Stimulated activated CD4-positive, alpha-beta T cell treated with anti-CD3 and anti-CD28 coated beads, Interleukin-15, amount 100 ng/mL, for 24 hours (primary cell): ENCODE data around the gene BNC2.

Experiments
- DNase-seq: peaks from one replicate; pipeline ENCODE4 v3.0.0-alpha.2; 2020

BNC2 gene

DNA sequence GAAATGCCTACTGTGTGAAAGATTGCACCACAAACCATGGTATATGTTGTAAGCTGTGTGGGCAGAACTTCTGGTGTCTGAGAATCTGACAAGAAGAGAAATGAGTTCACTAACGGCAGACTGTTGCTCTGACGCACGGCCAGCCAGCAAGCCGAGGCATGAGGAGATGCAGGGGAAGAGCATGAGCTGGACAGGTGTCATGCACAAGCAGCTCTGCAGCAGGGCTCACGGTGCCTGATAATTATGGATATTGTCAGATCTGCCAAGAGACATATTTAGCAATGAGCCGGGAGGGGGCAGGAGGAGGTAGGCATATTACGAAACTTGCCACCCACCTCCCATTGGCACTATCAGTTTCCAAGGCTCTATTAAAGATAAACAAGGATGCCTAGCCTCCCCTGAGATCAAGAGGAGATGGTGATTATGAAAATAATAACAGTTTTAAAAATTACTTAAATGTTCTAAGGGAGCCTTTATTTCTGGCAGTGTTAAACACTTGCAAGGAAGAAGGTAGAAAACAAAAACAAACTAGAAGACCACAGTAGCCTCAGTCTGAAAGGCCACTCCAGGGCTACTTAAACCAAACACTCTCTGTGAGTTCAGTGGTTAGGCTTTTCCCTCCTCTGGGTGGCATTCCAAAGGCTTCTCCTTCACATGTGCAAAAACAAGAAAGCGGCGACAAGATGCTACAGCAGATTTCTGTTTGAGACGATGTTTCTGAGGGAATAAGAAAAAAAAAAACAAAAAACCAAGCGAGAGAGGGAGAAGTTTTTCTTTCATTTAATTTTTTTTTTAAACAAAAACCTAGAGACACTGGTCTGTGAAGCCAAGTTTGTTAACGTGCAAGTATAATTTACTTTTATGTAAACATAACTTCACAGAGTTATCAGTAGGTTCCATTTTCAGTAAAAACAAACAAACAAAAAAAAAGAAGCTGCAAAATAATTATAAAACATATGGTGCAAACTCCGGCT, 339.5 kb downstream of the BNC2 start:
- DNase-seq = no peak

- DNase-seq = no peak
Observed at GRCh38 chr9:16527573-16527972, 342.9 kb downstream of the BNC2 start.

GRCh38 chr9:16526380-16526779, 344.1 kb downstream of the BNC2 start:
- no peak for DNase-seq

DNA sequence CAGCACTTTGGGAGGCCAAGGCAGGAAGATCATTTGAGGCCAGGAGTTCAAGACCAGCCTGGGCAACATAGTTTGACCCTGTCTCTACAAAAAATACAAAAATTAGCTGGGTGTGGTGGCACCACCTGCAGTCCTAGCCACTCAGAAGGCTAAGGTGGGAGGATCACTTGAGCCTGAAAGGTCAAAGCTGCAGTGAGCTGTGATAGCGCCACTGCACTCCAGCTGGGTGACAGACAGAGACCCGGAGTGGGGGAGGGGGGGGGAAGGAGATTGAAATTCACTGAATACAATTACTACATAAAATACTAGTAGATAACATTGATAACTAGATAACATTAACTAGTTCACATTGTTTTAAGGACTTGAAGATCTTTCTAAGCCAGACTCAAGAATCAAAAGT, 345.6 kb downstream of the BNC2 start:
- DNase-seq = no peak

DNA sequence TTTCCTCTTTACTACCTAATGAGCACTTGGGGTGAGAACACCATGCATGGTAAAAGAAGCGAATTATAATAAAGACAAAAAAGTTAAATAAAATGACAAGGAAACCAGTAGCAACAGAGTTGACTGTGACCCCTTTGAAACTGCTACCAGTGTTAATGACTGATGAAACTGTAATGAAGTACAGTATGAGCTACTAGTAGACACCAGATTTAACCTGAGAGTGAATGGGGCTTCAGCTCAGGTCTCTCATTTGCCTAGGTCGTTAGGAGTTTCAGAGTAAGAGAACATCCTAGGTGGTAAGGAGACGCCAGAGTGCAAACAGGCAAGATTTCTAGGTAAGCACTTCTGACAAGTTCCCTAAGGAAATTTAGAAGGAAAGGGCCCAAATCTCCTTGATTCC, 346.4 kb downstream of the BNC2 start:
- DNase-seq = no peak

- DNase-seq = no peak
Observed at GRCh38 chr9:16521868-16522411, 348.5 kb downstream of the BNC2 start.

DNA sequence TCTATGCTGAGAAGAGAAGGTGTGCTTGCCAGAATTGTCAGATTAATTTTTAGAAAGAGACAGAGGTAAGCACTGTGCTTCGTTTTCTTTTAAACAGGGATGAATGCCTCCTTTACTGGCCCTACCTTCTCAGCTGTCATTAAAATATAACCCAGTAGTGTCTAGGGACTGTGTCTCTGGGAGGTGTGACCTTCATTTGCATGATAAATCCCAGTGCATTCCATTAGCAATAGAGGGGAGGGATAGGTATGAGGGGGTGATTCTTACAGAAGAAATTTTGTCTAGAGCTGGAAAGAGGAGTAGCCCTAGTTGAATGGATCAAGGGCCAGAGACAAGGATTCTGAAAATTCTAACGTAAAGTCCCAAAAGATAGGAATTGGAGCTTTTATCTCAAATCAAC, 351.5 kb downstream of the BNC2 start:
- DNase-seq = no peak

- no peak for DNase-seq
Observed at GRCh38 chr9:16516891-16517290, 353.6 kb downstream of the BNC2 start.

GRCh38 chr9:16515879-16516301, 354.6 kb downstream of the BNC2 start:
- no peak for DNase-seq

- no peak for DNase-seq
Observed at GRCh38 chr9:16515207-16515606, 355.3 kb downstream of the BNC2 start.

GRCh38 chr9:16514131-16514530, 356.3 kb downstream of the BNC2 start:
- no peak for DNase-seq

GRCh38 chr9:16512281-16512680, 358.2 kb downstream of the BNC2 start:
- DNase-seq = no peak

DNA sequence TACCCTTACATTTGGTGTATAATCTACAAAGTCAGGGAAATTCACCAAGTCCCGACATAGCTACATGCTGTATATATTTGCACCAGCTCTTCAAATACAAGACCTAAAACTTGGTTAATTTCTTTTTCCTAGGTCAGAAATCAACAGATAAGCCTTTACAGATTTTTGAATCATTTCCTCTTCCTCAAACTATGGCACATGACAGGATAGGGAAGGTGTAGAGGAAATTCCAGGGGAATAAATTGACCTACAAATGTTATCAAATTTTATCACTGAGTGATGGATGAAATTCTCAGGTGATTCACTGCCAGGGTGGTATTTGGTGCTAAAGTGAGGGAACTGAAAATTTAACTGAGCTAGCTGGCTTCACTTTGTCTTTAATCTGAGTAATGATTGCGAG, 360.0 kb downstream of the BNC2 start:
- no peak for DNase-seq

GRCh38 chr9:16509997-16510396, 360.5 kb downstream of the BNC2 start:
- no peak for DNase-seq

DNA sequence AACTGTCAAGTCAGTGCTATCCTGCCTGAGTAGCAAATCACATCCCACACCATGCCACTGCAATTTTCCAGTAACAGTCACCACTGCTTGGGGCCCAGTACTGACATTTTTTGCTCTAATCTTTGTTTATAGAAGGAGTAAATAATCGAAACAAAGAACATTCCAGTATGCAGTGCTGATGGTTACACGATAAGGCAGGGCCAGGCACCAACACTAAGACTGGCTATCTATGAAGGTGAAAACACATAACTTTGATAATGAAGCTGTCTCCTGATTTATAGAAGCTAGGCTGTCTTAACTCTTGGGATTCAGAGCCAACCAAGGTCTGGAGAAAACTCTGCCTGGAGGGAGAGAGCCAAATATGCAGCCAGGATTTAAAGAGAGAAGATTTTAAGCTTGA, 365.3 kb downstream of the BNC2 start:
- DNase-seq = no peak

GRCh38 chr9:16501726-16502125, 368.7 kb downstream of the BNC2 start:
- DNase-seq = no peak

- no peak for DNase-seq
Observed at GRCh38 chr9:16501141-16501540, 369.3 kb downstream of the BNC2 start.

DNA sequence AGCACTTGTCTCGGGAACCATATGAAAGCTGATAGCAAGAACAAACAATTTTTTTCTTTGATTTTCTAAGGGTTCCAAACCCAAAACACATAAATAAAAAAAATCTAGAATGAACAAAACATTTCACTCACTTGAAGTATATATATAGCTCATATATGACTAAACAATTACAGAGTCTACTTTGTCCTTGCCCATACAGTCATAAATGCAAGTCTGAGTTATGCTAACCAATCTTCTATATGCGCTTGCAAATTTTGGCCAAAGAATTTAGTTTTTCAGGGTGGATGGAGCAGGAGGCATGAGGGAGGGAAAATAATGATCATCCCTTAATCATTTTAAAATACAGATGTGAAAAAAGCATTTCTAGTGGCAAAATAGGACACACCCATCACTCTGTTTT, 370.1 kb downstream of the BNC2 start:
- DNase-seq = no peak

DNA sequence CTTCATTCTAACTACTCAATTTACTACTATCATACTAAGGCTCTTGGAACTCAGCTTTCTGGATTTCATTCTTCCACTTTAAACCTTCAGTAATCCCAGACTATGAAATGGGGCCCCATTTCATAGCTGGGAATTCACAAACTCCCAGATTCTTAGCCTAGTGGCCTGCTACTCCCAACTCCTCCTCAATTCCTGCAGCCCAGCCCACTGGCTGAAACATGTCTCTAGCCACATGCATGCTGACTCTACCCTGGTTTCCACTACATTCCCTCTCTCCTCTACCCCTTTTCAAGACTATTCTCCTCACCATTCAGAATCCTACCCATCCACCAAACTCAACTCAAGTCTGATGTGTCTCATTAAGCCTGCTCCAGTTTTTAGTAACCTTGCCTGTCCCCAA, 370.6 kb downstream of the BNC2 start:
- DNase-seq = no peak

- no peak for DNase-seq
Observed at GRCh38 chr9:16496908-16497307, 373.6 kb downstream of the BNC2 start.

DNA sequence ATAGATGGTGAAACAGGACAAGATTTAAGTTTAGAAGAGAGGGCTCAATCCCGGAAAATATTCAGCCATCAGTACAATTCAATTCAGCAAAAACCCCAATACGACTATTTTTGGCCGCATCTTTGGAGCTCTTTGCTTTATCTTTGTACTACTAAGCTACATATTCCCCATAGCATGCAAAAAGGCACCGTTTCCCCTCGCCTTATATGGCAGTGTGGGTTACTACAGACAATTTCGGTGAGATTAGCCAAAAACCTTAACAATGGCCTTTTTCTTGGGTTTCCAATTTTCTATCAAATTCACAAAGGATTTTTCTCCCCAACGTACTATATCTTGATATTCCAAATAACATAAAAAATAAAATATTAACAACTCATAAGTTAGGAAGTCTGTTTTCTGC, 382.6 kb downstream of the BNC2 start:
- DNase-seq = no peak

DNA sequence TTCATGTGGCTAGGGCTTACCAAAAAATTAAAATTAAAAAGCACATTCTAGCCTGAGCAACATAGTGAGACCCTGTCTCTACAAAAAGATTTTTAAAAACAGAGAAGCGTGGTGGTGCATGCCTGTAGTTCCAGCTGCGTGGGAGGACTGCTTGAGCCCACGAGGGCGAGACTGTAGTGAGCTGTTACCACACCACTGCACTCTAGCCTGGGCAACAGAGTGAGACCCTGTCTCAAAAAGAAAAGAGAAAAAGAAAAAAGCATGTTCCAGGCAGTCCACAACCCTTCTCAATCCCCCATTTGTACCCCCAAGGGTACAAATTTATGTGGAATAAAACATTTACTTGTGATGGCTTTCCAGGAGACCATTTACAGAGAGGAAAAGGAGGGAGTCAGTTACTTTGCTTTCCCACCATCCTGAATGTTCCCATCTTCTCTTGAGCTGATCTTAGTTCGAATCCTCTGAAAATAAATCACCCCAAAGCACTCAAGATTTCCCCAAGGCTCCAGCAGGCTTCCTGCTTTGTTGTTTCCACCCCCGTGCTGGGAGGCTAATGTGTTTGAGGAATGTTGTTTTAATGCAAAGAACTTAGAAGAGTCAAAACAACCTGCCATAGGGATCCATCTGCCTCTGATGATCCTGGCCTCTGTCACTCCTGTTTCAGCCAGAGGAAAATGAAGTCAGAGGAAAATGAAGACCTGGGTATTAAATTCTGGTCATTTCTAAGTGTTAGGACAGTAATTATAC, 384.7 kb downstream of the BNC2 start:
- no peak for DNase-seq

- no peak for DNase-seq
Observed at GRCh38 chr9:16485160-16485559, 385.3 kb downstream of the BNC2 start.

DNA sequence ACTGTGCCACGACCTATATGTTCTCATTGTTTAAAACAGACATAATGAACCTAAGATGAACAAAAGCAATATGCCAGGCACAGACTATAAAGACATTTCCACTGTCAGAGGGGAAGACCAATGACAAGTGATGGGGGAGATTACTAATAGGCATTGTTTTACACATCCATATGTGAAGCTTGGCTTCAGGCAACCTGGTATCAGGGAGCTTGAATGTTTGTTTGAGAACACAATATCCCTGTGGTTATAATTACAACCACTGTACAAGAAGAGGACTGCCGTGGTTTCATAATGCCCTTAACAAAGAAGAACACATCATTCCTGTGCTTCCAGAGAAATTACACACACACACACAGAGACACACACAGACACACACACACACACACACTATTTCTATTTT, 385.7 kb downstream of the BNC2 start:
- DNase-seq = no peak
